Stimulated activated CD4-positive, alpha-beta T cell treated with anti-CD3 and anti-CD28 coated beads, TNF-alpha, amount 100 ng/mL, for 1 hour (primary cell): ENCODE data around the gene TRIM8.
"Not testable (repeated sequence)": the region's sequence is repeated elsewhere in the genome, so short reads cannot be mapped to it uniquely, and the experiment has no call there.

ENCODE experiments used
- DNase-seq, 3 donors: peaks; one replicate each; pipeline ENCODE4 v3.0.0-alpha.2; 2020; ENCODE audit warnings: low read depth in 3 of 3, low spot score in 1 of 3

TRIM8 gene

GRCh38 chr10:102695401-102695800 is 51.1 kb downstream of the TRIM8 start:
- not testable (repeated sequence) for DNase-seq

GRCh38 chr10:102696736-102697135 is 52.5 kb downstream of the TRIM8 start:
- DNase-seq, result no peak

DNA sequence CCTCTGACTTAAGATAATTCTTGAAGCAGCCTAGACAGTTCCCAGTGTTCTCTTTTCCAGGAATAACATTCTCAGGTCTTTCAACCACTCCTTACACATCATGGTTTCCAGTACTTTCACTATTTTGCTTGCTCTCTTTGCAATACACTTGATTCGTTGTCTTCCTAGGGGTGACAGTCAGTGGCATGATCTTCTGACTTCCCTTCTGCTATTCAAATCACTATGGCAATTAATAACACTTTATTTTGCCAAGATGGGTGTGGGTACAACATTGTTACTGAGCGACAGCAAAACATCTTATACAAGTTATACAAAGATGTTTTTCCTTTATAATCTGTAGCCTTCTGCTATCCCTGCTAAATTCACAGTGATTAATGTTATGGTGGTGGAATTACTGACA is 54.6 kb downstream of the TRIM8 start:
- no peak for DNase-seq

DNA sequence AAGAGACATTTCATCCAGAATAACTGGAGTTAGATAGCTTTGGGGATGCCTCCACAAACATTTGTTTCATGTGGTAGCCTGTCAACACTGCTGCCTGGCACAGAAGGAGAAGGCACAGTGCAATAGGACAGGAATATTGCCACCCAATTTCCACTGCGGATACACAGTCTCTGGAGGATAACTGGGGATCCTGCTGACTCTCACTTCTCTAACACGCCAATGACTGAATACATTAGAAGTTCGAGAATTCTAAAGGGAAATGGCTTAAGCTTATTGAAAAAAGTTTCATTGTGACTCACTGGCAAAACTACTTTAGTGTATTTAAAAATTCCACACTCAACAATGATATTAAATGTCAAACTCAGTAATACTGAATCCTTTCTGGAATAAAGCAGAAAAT is 57.0 kb downstream of the TRIM8 start:
- no peak for DNase-seq

DNA sequence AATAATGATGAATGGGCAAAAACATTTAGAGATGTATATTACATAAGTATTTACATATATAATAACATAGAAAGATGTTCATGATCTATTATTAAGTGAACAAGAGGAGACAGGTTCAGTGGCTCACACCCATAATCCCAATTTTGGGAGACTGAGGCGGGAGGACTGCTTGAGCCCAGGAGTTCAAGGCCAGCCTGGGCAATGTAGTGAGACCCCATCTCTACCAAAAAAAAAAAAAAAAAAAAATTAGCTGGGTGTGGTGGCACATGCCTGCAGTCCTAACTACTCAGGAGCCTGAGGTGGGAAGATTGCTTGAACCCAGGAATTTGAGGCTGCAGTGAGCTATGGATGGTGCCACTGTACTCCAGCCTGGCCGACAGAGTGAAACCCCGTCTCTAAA is 57.5 kb downstream of the TRIM8 start:
- DNase-seq, result no peak

DNA sequence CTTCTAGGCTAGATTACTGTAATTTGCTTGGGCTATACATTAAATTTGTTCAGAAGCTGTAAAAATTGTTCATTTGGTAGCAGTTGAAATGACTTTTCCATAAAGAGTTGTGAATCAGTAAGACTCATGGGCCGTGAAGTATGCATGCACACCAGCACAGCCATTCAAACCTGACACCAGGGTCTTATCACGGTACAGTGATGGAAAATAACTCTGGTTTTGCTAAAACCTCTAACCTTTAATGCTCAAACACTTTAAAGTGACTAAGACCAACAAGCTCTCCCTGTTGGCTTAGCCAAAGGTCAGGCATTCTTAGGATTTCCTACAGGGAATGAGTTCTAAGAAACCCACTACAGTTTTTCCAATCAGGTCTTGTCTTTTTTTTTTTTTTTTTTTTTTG is 58.5 kb downstream of the TRIM8 start:
- DNase-seq, result no peak

- DNase-seq, result no peak
Observed at GRCh38 chr10:102704915-102705314, 60.6 kb downstream of the TRIM8 start.

DNA sequence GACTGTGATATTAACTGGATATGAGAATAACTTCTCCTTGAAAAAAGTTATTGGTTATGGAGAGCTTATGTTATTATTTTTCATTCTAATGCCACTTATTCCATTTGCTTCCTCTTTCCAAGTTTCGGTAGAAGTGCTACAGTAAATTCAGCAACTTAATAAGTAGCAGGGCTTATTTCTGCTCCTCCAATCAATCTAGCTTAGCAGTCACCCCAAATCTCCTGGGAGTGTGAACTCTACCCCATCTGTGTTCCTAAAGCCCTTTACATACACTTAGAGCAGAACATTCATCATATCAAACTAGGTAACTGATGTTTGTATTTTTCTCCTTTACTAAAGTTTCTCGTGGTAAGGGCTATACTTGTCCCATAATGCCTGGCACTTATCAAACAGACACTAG is 61.3 kb downstream of the TRIM8 start:
- no peak for DNase-seq
